Heart left ventricle (tissue), 16 donors: Measurements from ENCODE around the gene MAGEC2. TPM values are rescaled to one million over a fixed set of nuclear protein-coding genes. Genes with fewer than 3 reads are reported as not detected.

Experiments used
- ATAC-seq, 4 donors: fragments of 200-7000 bp; cut with Tn5 transposase; one replicate each; pipeline ENCODE4 v1.9.1; 2020 to 2022; ENCODE audit warnings: moderate library complexity in 4 of 4, mild to moderate bottlenecking in 3 of 4, moderate number of reproducible peaks in 1 of 4
- DNase-seq, 5 donors: peaks; one replicate each; pipeline ENCODE4 v3.0.0-alpha.2; 2020
- H3K27ac ChIP-seq, 12 donors: fragments of 200-600 bp; sonication (generic) in 4 of 12; one replicate each; pipeline versions ENCODE4 v1.5.0 to v1.8.0; 2016 to 2022; ENCODE audit warnings: mild to moderate bottlenecking in 2 of 12
- H3K27me3 ChIP-seq, 9 donors: fragments of 200-600 bp; sonication (generic) in 2 of 9; one replicate each; pipeline versions ENCODE4 v1.5.1 to v1.8.0; 2016 to 2022; ENCODE audit warnings: mild to moderate bottlenecking in 3 of 9
- H3K36me3 ChIP-seq, 9 donors: fragments of 200-600 bp; sonication (generic) in 2 of 9; one replicate each; pipeline versions ENCODE4 v1.5.0 to v1.8.0; 2018 to 2022; ENCODE audit warnings: mild to moderate bottlenecking in 2 of 9
- H3K4me1 ChIP-seq, 12 donors: fragments of 200-600 bp; sonication (generic) in 4 of 12; one replicate each; pipeline versions ENCODE4 v1.5.0 to v1.8.0; 2016 to 2022; ENCODE audit warnings: mild to moderate bottlenecking in 3 of 12
- H3K4me3 ChIP-seq, 12 donors: fragments of 200-600 bp; sonication (generic) in 4 of 12; one replicate each; pipeline versions ENCODE4 v1.5.0 to v1.8.0; 2017 to 2022; ENCODE audit warnings: mild to moderate bottlenecking in 9 of 12, moderate library complexity in 4 of 12
- H3K9me3 ChIP-seq, 12 donors: fragments of 200-600 bp; sonication (generic) in 4 of 12; one replicate each; pipeline versions ENCODE4 v1.5.0 to v1.8.0; 2016 to 2022; ENCODE audit warnings: mild to moderate bottlenecking in 1 of 12
- POLR2A ChIP-seq, 2 donors: fragments of 450-650 bp; IDR thresholded peaks; one replicate each; pipeline ENCODE4 v1.6.1; 2017; ENCODE audit warnings: antibody characterized with exemption in 2 of 2, mild to moderate bottlenecking in 2 of 2, moderate library complexity in 2 of 2
- WGBS, 4 donors: extraction: QIAGEN DNeasy Blood & Tissue Kit in 2 of 4; methylation state at CpG; one replicate each; pipeline versions ENCODE4 v1.1.5 to v1.1.7; 2013 to 2018; 5-methylcytosine and 5-hydroxymethylcytosine counted together
- intact Hi-C, 10 donors: fragments of 100-400 bp; cut with DNase I; formaldehyde crosslinking; loops; one replicate each; pipeline versions ENCODE4 v1.11.1 to v1.14.2; 2022
- polyA plus RNA-seq, 2 donors: library from polyadenylated mRNA; stranded (reverse); fragments of 200-250 nt; gene quantifications; one replicate each; pipeline ENCODE4 v1.2.3, GENCODE V29; 2013
- total RNA-seq, 9 donors: library from RNA; depleted of rRNA in 2 of 9; stranded (reverse); fragments of >200 nt in 2 of 9; fragmentation: NEBNext Ultra II Directional in 3 of 9; extraction: Animal tissue kit (Norgen Biotek cat#: 25700) in 3 of 9; gene quantifications; one replicate each; pipeline versions ENCODE4 v1.1.0 to v1.2.4, GENCODE V29; 2016 to 2023
- TF ChIP-seq, protein P1 (sequence below), 12 donors: fragments of 200-600 bp; sonication (generic) in 4 of 12; IDR thresholded peaks; one replicate each; pipeline versions ENCODE4 v1.5.0 to v1.8.0; 2018 to 2022; ENCODE audit warnings: antibody characterized with exemption in 12 of 12, mild to moderate bottlenecking in 5 of 12
- donor health status: ischemic (EF 13 %, LVEDD 7.1; RV severe dilation, severe dysfunction).
- donor health status: healthy with polysubstance abuse.
- donor health status: DM: no; HTN: yes; CAD: no.
- donor health status: DM: no; HTN: no; CAD: no.
- donor health status: ischemic (EF 25% LVEDD 6.9; RV normal size, moderate dysfunction).
- donor health status: ischemic (EF 25% LVEDD 5.7; RV mildly dilated, moderate dysfunction).
- donor health status: healthy.
- donor health status: DM: yes; HTN: yes; CAD: no.
- donor health status: ischemic (EF 35%, LVEDD 5.7; RV mildly dilated, moderate dysfunction).
- donor health status: nonischemic (EF 11% LVEDD 7.7; RV severe dilation, severe dysfunction).
- donor health status: DM: yes; HTN: yes; CAD: no.
- donor health status: PGD.
- donor health status: ischemic (EF 29% LVEDD 5.4; RV normal size, mild dysfunction).
- donor health status: nonischemic (EF 23%, LVEDD 6.1; RV moderate dilation, normal function).

MAGEC2 gene
- total and polyA plus RNA-seq, 11 donors, result not detected

- intact Hi-C loops, result no loop called here
- DNase-seq, result no peak
- Histone ChIP-seq H3K4me3 (no peak overlapping the region), H3K9me3 (no peaks in the 10 kb centered on the region), H3K4me1 (no peaks in the 10 kb centered on the region), H3K36me3 (no peaks in the 10 kb centered on the region), H3K27ac (no peak overlapping the region), H3K27me3 (no peaks in the 10 kb centered on the region)
- ATAC-seq, result no peak
- 40 to 69% (median 68%) methylated on average over 5 of the region's 5 CpGs for WGBS, 4 donors
- TF ChIP-seq, protein P1, sequence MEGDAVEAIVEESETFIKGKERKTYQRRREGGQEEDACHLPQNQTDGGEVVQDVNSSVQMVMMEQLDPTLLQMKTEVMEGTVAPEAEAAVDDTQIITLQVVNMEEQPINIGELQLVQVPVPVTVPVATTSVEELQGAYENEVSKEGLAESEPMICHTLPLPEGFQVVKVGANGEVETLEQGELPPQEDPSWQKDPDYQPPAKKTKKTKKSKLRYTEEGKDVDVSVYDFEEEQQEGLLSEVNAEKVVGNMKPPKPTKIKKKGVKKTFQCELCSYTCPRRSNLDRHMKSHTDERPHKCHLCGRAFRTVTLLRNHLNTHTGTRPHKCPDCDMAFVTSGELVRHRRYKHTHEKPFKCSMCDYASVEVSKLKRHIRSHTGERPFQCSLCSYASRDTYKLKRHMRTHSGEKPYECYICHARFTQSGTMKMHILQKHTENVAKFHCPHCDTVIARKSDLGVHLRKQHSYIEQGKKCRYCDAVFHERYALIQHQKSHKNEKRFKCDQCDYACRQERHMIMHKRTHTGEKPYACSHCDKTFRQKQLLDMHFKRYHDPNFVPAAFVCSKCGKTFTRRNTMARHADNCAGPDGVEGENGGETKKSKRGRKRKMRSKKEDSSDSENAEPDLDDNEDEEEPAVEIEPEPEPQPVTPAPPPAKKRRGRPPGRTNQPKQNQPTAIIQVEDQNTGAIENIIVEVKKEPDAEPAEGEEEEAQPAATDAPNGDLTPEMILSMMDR (IDR thresholded peaks at IDR 0.05), result no peak
- no peak for TF ChIP-seq POLR2A (IDR thresholded peaks at IDR 0.05)
Measured at GRCh38 chrX:142249721-142250120, 44.6 kb upstream of the MAGEC2 start.

DNA sequence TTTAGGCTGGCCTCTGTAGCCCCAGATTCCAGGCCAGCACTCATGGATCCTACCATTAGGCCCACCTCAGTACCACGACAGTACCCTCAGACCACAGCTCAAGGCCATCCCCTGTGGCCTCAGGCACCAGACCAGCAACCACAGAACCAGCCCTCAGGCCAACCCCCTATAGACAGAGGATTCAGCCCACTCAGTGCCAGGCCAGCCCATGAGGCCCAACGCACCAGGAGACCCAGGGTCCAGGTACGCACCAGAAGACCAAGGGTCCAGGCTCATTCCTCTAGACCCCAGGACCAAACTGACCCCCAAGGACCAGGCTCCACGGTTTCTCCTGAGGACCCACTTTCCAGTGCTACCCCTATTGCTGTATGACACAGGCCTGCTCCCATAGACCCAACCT, 39.5 kb upstream of the MAGEC2 start:
- Histone ChIP-seq H3K4me3 (no peak overlapping the region), H3K27me3 (no peaks in the 10 kb centered on the region)
- WGBS, 4 donors, result 0 to 80% (median 66%) methylated on average over 1 to 4 of the region's 4 CpGs

GRCh38 chrX:142238536-142238935, 33.4 kb upstream of the MAGEC2 start:
- intact Hi-C loops, result no loop called here
- Histone ChIP-seq H3K4me1 (no peaks in the 10 kb centered on the region), H3K9me3 (no peaks in the 10 kb centered on the region), H3K27ac (no peak overlapping the region), H3K27me3 (no peaks in the 10 kb centered on the region), H3K4me3 (no peak overlapping the region), H3K36me3 (no peaks in the 10 kb centered on the region)
- 25 to 47% (median 34%) methylated on average over 1 of the region's 1 CpG for WGBS, 4 donors
- DNase-seq, result no peak
- no peak for ATAC-seq
- no peak for TF ChIP-seq POLR2A (IDR thresholded peaks at IDR 0.05)
- TF ChIP-seq, protein P1 (IDR thresholded peaks at IDR 0.05), result no peak

More for the DNA sequence above, 39.5 kb upstream of the MAGEC2 start:
- Histone ChIP-seq H3K4me1 (no peaks in the 10 kb centered on the region), H3K9me3 (no peaks in the 10 kb centered on the region), H3K36me3 (no peaks in the 10 kb centered on the region), H3K27ac (no peak overlapping the region)
- intact Hi-C loops, result no loop called here
- ATAC-seq (peak in 1 of 4 donors; percentile 13), DNase-seq (no peak)
- TF ChIP-seq, protein P1 (IDR thresholded peaks at IDR 0.05), result no peak
- no peak for TF ChIP-seq POLR2A (IDR thresholded peaks at IDR 0.05)

GRCh38 chrX:142233400-142233799, 28.3 kb upstream of the MAGEC2 start:
- H3K9me3 ChIP-seq, result no peaks in the 10 kb centered on the region
- no peak overlapping the region for H3K27ac ChIP-seq
- no peaks in the 10 kb centered on the region for H3K27me3 ChIP-seq
- H3K4me1 ChIP-seq, result no peaks in the 10 kb centered on the region
- DNase-seq (no peak), ATAC-seq (no peak)
- no peaks in the 10 kb centered on the region for H3K36me3 ChIP-seq
- no peak overlapping the region for H3K4me3 ChIP-seq
- WGBS, 4 donors, result 10 to 32% (median 22%) methylated on average over 1 of the region's 1 CpG
- intact Hi-C loops, result no loop called here
- TF ChIP-seq, protein P1 (IDR thresholded peaks at IDR 0.05), result no peak
- TF ChIP-seq POLR2A (IDR thresholded peaks at IDR 0.05), result no peak
